GM06990 (cell line): ENCODE data around the gene HDAC4.
A peak's percentile ranks its signal among the peaks of the same experiment; 100 is the strongest.
"Not testable (repeated sequence)": the region's sequence is repeated elsewhere in the genome, so short reads cannot be mapped to it uniquely, and the experiment has no call there.

Experiments used
- DNase-seq: peaks from one replicate; pipeline ENCODE4 v3.0.0-alpha.2; 2011; ENCODE audit not compliant: insufficient read length; ENCODE audit errors: extremely low read depth
- H3K27me3 ChIP-seq: replicated peaks from 2 replicates; pipeline ENCODE4 v1.6.0; 2011; ENCODE audit warnings: low read length; ENCODE audit not compliant: control insufficient read depth, insufficient read depth
- H3K36me3 ChIP-seq: 2 replicates; pipeline ENCODE4 v1.5.1; 2011; ENCODE audit warnings: low read length; ENCODE audit not compliant: control insufficient read depth, insufficient read depth
- H3K4me3 ChIP-seq: replicated peaks from 2 replicates; pipeline ENCODE4 v1.5.1; 2011; ENCODE audit warnings: low read depth, mild to moderate bottlenecking, control low read depth, low read length
- CTCF ChIP-seq: IDR thresholded peaks from 2 replicates; pipeline ENCODE4 v1.5.1; 2011; ENCODE audit warnings: low read length, control low read depth, mild to moderate bottlenecking, inconsistent platforms; ENCODE audit not compliant: insufficient read depth, poor library complexity, severe bottlenecking

Gene HDAC4

GRCh38 chr2:239400596-239401066 lies at the start of gene HDAC4:
HDAC4 (minus strand) TSS chr2:239401020; CDS start chr2:239352699, 48,321 bp downstream.
- Histone ChIP-seq H3K27me3 (no peaks in the 10 kb centered on the region), H3K36me3 (no peaks in the 10 kb centered on the region), H3K4me3 (peak within 1 kb of the TSS; percentile 90)
- no peak for TF ChIP-seq CTCF
- DNase-seq: no peak

DNA sequence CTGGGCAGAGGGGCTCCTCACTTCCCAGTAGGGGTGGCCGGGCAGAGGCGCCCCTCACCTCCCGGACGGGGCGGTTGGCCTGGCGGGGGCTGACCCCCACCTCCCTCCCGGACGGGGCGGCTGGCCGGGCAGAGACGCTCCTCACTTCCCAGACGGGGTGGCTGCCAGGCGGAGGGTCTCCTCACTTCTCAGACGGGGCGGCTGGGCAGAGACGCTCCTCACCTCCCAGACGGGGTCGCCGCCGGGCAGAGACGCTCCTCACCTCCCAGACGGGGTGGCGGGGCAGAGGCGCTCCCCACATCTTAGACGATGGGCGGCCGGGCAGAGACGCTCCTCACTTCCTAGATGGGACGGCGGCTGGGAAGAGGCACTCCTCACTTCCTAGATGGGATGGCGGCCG lies 48.6 kb upstream of the HDAC4 start:
- H3K36me3 ChIP-seq, H3K27me3 ChIP-seq, H3K4me3 ChIP-seq, DNase-seq: not testable (repeated sequence)

DNA sequence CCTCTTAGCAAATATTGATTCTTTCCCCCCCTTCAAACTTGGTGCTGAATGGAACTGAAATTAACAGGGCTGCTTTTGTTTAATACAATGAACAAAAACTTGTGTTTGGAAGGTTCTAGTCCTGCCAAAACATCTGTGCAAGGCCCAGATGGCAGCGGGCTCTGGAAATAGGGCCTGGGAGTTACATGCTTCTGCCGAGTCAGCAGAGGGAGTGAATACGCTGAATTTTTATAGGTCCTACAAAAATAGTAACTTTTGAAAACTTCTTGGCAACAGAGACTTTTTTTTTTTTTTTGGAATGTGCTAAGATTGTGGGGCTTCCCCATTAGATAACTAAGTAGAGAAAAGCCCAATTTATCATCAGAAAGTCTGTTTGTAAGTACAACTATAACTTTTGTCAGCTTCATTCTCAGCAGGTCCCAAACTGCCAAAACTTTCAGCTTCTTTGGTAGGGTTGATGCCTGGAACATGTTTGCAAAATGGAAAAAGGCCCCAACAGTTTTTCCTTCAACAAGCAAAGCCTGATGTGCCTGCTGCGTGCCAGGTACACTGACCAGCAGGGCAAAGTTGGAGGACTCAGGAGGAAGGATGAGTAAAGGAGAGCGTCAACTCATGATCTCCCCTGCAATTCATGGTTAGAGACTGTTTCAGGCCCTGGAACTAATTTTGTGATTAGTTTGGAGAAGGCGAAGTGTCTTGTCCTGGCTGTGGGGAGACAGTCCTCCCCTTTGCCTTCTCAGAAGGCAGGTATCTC lies 45.1 kb upstream of the HDAC4 start:
- H3K4me3 ChIP-seq: no peak overlapping the region
- H3K27me3 ChIP-seq: peaks cover 2% of the 10 kb centered on the region; the same call in 1 of the 2 replicates
- no peaks in the 10 kb centered on the region for H3K36me3 ChIP-seq
- no peak for DNase-seq
- TF ChIP-seq CTCF: no peak

DNA sequence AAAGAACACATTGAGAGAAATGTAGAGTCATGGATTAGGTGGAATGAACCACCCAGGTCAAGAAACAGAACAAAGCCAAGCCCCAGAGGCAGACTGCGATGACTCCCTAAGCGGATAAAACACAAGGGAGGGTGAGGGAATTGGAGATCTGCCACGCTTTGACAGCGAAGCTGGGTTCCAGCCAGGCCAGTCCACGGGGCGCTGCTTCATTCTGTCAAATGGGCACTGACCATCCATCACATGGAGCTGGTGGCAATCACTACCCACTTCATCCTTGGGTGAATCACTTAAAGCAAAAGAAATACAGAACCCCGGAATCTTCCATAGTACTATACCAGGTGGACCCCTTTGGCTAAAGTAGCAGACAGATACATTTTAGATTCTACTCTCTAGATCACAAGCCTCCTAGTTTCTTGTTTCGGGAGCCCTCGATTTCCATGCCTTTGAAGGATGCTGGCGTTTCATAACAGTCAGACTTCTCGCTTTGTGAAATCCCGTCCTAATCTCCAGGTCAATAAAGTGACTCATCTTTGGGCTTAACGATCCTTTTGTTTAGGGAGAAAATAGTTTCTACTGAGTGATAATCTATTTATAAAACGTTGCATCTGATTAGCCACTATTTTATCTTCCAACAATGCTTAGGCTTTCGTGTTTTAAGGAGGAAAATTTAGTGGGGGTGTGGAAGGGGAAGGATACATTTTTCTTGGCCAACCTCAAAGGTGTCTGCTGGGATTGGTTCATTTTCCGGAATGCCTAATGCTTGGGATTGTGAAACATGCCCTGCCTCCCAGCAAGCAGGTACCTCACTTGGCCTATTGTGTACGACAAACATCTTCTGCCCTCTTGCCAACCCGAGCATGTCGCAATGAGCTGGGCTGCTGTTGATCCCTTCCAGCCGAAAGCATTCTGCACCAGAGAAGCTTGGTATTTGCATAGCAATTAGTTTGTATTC lies 44.1 kb upstream of the HDAC4 start:
- Histone ChIP-seq H3K4me3 (no peak overlapping the region), H3K36me3 (no peaks in the 10 kb centered on the region), H3K27me3 (peaks cover 2% of the 10 kb centered on the region; the same call in 1 of the 2 replicates)
- TF ChIP-seq CTCF: no peak
- DNase-seq: no peak

- no peak for TF ChIP-seq CTCF
- peaks cover 2% of the 10 kb centered on the region; the same call in 1 of the 2 replicates for H3K27me3 ChIP-seq
- no peak for DNase-seq
- H3K4me3 ChIP-seq: no peak overlapping the region
- H3K36me3 ChIP-seq: no peaks in the 10 kb centered on the region
Measured at GRCh38 chr2:239443666-239444567, 43.1 kb upstream of the HDAC4 start.
